ENCODE measurements around the gene ITGA8.

The ITGA8 gene

GRCh38 chr10:15730341-15730740 lies 10.6 kb upstream of the ITGA8 start:
- DNase-seq, result no peak

GRCh38 chr10:15729890-15730289 lies 10.2 kb upstream of the ITGA8 start:
- no peak for DNase-seq

GRCh38 chr10:15726042-15726441 lies 6.3 kb upstream of the ITGA8 start:
- no peak for DNase-seq

- DNase-seq, result no peak
Measured at GRCh38 chr10:15725603-15726002, 5.9 kb upstream of the ITGA8 start.

DNA sequence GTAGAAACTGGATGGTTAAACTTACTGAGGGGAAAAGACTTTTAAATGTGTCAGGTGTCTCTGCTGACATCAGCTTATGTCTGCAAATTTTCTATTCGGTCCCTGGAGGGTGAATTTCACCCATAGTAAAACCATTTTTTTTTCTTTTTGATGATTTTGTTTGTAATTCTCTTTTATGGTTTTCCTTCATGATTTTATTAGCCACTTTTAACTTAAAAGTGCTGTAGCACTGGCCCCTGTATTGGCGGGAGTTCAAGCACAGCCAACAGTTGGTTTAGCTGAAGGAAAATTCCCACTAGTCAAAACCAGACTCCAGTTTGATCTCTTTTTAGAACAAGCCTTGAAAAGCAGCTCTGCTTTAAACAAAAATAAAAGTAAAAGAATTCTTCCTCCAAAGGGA lies 5.0 kb upstream of the ITGA8 start:
- DNase-seq, result no peak

DNA sequence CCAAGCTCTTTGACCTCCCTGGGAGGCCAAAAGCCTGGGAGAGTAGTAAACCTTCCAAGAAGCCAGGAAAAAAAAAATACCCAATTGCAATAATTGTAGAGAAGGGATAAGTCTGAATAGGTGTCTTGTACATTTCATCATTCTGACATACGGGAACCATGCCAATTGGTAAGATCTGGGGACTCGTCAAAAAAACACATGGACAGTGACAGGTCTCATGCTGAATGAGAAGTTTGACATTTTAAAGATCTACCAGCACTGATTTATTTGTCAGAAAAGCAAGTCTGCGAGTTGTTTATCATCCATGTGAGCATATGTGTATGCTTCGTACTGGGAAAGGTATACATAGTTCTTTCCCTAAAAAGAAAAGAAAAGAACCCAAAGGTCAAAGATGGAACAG lies 4.1 kb upstream of the ITGA8 start:
- DNase-seq, result no peak

DNA sequence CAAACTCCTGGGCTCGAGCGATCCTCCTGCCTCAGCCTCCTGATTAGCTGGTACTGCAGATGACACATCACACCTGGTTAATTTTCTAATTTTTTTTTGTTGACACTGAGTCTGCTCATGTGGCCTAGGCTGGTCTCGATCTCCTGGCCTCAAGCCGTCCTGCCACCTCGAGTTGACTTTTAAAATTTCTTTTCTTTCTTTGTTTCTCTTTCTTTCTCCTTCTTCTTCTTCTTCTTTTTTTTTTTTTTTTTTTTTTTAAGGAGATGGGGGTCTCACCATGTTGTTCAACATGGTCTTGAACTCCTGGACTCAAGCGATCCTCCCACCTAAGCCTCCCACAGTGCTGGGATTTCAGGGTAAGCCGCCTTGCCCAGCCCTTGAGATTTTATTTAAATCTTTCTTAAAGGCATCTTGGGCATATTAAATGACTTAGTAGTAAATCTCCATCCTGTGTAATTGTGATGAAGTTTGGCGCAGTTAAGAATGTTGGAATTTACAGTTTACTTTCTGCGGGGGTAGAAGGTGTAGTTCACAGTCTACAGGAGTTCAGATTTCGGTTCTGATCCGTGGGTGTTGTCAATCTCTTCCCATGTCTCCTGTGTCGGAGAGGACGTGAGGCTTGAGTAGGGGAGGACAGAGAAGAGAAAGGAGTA lies 1.0 kb upstream of the ITGA8 start:
- DNase-seq, result no peak

DNA sequence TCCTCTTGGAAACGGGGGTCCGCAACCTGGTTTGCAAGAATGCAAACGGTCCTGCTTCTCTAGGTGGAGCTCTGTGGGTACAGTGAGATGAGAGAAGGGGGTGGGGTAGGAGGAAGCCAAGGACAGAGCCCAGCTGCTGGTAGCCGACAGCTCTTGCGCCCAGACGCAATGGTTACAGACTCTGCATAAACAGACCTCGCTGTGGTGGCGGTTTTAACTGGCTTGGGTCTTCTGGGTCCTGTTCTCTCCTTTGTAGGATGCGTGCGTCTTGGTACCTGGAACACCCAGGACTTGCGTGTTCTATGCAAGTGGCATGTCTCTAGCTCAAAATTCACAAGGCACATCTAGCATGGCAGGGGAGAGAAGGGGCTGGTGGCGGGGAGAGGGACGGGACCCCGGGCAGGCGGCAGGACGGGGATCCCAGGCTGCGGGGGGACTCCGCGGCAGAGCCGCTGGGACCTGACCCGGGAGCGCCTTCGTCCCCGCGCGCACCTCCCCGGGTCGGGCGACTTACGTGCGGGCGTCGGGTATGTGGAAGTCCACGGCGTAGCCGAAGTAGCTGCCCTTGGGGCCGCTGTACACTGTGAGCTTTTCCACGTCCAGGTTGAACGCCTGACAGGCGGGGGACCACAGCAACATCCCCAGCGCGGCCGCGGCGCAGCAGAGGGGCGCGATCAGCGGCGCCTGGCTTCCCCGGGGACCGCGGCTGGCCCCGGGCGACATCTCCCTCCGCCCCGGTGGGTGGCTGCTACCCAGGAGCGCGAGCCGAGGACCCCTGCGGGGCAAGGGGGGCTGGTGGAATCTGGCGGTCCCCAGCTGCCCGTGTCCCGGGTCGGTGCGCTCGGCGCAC lies 448 bp downstream of the ITGA8 start:
- DNase-seq, result no peak

GRCh38 chr10:15718694-15719048 lies 1.1 kb downstream of the ITGA8 start:
- no peak for DNase-seq

DNA sequence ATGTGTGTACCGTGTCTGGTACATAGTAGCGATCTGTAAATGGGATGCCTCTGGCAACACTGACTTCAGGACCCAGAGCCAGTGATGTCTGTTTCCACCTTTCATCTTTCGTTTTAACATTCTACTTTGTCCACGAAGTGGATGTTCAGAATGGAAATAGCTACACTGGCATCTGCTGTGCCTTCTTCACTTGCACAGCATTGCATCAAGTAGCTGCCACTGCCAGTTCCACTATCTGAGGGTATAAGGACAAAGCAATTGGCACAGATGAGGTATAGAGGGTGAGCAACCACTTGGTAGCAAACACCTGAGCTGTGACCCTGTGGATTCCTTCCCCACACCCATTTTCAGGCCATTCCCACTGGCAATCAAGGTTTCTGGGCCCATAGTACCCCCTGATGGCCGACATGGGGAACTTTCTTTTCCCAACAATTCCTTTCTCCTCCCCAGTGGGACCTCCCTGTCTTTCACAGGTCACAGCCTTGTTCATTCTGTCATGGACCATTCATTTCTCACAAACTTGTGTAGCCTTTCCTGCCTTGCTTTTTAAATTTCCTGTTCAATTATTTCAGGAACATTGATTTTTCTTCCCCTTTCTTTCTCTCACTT lies 4.0 kb downstream of the ITGA8 start:
- DNase-seq, result no peak

- DNase-seq, result no peak
Measured at GRCh38 chr10:15714847-15715246, 4.9 kb downstream of the ITGA8 start.

- DNase-seq, result no peak
Measured at GRCh38 chr10:15712883-15713282, 6.8 kb downstream of the ITGA8 start.

GRCh38 chr10:15710455-15710854 lies 9.3 kb downstream of the ITGA8 start:
- no peak for DNase-seq

GRCh38 chr10:15705298-15705697 lies 14.4 kb downstream of the ITGA8 start:
- DNase-seq, result no peak

DNA sequence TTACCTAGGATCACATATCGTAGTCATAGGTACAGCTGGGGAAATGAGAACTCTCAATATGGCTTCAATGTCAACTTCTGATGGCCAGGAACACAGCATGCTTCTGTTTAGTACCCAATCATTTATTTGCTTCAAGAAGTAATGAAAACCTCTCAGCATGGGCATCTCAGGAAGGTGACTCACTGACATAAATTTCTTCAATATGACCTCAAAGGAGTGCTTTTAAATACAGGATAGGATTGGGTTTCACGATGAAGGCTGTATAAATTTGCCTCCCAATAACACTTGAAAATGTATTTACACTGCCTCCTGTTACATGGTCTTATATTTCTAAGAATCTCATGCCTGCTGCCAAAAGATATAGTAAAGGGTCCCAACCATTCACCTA lies 15.1 kb downstream of the ITGA8 start:
- no peak for DNase-seq

DNA sequence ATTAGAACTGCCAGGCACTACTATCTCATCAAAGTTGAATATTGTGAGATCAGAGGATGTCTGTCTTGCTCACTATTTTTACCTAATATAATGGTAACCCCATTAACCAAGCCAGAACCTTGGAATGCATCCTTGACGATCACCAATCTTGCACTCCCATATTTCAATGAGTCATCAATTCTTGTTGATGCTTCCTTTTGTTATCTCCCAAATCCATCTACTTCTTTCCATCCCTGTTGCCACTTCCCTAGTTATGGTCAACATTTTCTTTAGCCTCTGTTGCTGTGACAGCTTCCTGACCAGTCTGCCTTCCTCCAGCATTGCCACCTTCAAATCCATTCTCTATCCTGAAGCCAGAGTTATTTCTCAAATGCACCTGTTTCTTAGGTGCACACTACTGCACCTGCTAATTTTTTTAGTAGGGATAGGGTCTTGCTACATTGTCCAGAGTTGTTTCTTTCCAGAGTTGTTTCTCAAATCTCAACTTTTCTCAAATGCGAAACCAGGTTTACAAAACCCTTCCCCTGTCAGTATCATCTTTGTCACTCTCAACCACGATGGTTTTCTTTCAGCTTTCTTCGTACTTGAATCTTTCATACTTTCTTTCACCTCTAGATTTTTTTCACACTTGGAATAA lies 15.7 kb downstream of the ITGA8 start:
- no peak for DNase-seq

DNA sequence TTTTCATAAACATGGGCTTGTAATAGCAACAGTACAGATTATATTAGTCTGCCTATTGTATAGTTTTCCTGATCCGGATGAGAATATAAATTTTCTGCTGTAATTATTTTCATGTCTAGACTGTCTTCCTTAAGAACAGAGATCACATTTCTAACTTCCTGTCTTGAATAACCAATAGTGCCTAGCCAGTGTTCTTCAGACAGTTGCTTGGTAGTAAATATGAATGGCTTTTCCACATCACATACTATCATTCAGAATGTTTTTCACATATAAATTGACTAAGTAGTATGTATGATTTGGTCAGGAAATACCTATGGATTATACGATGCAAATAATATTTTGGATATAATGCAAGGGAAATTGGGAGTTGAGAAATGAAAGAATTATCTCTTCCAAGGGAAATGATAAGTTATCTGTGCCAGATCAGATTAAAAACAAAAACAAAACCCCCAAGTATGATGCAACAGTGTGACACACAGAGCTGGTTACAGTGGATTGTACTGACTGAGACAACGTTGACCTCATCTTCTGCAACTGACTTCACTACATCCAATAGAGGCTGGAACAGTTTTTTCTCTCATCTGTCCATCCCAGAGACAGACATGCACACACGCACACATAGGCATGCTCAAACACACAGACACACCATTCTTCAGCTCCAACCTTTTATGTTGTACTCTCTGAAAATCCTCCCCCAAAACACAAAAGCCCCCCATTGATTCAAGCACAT lies 16.4 kb downstream of the ITGA8 start:
- no peak for DNase-seq

DNA sequence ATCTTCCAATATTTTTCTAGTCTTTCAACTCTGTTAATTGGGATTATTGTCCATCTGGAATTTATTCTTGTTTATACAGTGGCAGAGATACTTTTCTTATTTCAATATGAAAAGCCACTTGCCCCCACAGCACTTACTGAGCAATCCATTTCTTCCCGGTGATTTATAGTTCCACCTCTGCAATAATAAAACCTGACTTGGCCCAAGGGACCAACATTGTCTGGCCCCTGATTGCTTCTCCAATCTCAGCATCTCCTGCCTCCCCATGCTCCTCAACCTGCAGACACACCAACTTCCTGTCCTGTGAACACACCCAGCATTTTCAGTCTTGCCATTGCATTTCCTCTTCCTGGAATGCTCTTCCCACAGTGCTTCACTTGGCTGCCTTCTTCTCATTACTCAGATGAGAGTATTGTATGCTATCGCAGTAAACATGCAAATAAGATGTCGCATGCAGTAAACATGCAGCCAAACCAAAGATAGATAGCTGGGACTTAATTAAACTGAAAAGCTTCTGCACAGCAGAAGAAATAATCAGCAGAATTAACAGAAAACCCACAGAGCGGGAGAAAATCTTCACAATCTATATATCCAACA lies 19.5 kb downstream of the ITGA8 start:
- no peak for DNase-seq

DNA sequence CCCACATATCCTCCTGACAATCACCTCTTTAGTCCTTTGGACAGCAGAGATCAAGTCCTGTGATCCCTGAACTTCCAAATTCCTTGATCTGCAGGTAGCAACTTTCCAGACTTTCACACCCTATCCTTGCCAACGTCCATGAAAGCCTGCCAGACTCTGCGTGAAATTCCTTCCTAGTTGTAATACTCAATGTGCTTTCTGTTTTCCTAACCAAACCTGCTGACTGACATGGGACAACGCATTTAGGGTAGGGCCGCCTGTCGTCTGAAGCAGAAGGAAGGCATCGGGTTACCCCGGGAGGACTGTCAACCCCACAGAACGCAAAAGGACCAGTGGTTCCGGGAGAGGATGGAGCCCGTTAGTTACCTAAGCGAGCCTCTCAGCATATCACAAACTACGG lies 23.9 kb downstream of the ITGA8 start:
- DNase-seq, result no peak

GRCh38 chr10:15690031-15690430 lies 29.7 kb downstream of the ITGA8 start:
- DNase-seq, result no peak

DNA sequence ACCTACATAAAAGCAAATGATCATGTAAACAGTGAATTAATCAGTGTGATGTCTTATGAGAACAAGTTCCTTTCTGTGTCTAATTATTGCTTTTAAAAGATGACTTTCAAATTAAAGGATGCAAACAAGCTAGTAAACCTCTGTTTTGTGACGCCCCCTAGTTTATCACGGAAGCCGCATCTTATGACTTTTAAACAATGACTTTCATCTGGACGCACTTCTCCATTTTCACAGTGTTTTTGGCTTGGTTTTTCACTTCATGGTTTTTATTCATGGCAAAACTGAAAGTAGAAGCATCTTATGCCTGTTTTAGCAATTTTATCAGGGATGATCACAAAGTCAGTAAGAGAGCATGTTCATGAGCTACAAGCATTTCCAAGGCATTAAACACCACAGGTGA lies 35.0 kb downstream of the ITGA8 start:
- no peak for DNase-seq

GRCh38 chr10:15681076-15681475 lies 38.6 kb downstream of the ITGA8 start:
- no peak for DNase-seq

- no peak for DNase-seq
Measured at GRCh38 chr10:15678851-15679250, 40.9 kb downstream of the ITGA8 start.

Data from NCI-H2081 treated with DMSO at 0.1 percent for 48 hours (cell line).